Measurements from ENCODE around the gene ZYG11B.
"Not testable (repeated sequence)": the region's sequence is repeated elsewhere in the genome, so short reads cannot be mapped to it uniquely, and the experiment has no call there.

The ZYG11B gene

DNA sequence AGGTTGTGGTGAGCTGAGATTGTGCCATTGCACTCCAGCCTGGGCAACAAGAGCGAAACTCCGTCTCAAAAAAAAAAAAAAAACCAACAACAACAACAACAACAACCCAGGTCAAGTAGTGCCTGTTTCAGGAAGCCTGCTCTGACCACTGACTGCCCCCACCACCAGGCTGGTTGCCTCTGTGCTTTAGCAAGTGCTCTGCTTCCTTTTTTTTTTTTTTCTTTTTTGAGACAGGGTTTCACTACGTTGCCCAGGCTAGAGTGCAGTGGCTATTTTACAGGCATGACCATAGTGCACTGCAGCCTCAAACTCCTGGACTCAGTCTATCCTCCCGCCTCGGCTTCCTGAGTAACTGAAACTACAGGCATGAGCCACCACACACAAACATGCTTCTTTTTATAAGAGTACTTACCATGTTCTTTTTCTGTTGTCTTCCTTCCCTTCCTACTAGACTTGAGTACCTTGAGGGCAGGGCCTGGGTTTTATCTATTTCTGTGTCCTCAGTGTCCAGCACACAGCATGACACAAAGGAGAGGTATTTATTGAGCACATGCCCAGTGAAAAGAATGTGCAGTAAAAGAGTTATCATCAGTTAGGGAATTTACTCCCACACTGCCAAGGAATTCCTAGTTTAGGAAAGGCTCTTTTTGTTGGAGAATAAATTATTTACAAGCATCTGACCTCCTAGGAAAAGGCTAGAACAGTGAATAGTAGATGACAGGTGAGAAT lies 18.2 kb upstream of the ZYG11B start:
- no peak for DNase-seq (ENCODE audit: low read depth in 3 of 3)

DNA sequence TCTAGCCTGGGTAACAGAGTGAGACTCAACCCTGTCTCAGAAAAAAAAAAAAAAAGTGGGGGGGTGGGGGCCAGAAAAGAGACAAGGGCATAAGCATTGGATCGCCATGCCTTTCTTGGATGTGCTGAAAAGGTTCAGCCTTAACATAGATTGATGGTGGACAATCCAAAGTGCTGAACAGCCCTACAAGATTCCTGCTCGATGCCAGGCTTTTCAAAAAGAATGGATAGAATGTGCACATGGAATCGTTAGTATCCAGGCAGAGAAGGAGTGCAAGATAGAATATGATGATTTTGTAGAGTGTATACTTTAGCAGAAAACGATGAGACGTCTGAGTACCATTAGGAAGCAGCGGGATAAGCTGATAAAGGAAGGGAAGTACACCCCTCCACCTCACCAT lies 17.2 kb upstream of the ZYG11B start:
- no peak for DNase-seq (ENCODE audit: low read depth in 3 of 3)

DNA sequence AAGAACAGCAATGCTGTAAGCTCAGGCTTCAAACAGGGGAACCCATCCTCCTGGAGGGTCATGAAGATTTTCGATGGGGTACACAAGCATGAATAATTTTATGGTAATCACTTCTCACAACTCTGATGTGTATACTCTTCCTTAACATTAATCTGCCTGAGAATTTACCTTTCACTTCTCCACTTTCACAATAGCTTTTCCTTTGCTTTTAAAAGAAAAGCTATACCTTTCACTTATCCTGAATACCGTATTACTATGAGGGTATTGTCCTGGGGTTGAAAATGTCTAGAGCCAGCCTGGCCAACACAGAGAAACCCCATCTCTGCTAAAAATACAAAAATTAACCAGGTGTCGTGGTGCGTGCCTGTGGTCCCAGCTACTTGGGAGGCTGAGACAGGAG lies 12.7 kb upstream of the ZYG11B start:
- DNase-seq (ENCODE audit: low read depth in 3 of 3) = no peak

DNA sequence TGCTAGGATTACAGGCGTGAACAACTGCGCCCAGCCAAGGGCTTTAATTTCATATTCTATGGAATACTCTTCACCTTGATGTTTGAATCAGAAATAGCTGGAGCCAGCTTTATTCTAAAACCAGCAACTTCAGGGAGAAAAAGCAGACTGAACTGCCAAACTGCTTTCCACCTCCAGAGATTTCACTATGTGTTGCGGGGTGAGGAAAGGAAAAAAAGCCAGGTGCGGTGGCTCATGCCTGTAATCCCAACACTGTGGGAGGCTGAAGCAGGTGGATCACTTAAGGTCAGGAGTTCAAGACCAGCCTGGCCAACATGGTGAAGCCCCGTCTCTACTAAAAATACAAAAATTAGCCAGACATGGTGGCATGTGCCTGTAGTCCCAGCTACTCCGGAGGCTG lies 11.0 kb upstream of the ZYG11B start:
- not testable (repeated sequence) for DNase-seq (ENCODE audit: low read depth in 3 of 3)

DNA sequence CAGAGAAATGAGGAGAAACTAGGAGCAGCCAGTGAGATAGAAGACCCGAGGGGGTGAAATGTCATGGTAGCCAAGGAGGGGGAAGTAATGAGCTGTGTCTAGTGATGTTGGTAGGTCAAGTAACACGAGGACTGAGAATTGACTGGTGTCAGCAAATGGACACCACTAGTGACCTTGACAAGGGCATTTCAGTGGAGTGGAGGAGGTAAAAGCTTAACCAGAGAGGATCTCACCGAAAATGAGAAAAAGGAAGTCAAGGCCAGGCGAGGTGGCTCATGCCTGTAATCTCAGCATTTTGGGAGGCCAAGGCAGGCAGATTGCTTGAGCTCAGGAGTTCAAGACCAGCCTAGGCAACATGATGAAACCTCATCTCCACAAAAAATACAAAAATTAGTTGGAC lies 3.0 kb upstream of the ZYG11B start:
- no peak for DNase-seq (ENCODE audit: low read depth in 3 of 3)

DNA sequence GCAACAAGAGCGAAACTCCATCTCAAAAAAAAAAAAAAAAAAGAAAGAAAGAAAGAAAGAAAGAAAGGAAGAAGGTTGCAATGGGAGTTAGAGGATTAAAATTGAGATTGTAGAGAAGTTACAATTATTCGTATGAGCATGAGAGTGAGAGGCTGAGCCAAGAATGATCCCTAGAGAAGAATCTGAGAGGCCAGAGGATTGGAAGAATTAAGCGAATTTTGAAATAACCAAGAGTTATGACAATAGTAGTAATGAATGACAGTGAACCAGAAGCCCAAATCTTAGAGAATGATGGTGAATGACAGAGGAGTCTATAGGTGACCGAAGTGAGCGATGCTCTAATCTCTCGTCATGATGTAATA lies 369 bp upstream of the ZYG11B start:
- no peak for DNase-seq (ENCODE audit: low read depth in 3 of 3)

DNA sequence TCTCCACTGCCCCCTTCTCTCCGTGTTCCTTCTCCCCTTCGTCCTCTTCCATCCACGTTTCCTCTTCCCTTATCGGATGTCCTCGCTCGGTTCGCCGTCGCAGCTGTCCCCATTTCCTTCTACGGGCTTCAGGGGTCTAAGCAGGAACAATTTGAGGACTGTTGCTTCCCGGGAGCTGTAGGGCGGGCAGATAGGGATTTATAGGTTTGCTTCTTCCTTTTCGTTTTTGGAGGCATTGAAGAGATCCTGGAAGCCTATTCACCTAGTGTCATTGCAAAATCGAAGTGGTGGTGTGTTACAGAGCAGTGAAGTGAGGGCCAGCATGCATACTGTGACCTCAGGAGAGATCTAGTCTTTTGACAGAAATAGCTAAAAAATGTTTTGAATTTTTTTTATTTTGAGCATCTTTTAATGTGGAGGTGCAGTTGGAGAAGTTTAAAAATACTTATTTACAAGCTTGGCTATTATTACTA lies 897 bp downstream of the ZYG11B start:
- DNase-seq (ENCODE audit: low read depth in 3 of 3) = no peak

DNA sequence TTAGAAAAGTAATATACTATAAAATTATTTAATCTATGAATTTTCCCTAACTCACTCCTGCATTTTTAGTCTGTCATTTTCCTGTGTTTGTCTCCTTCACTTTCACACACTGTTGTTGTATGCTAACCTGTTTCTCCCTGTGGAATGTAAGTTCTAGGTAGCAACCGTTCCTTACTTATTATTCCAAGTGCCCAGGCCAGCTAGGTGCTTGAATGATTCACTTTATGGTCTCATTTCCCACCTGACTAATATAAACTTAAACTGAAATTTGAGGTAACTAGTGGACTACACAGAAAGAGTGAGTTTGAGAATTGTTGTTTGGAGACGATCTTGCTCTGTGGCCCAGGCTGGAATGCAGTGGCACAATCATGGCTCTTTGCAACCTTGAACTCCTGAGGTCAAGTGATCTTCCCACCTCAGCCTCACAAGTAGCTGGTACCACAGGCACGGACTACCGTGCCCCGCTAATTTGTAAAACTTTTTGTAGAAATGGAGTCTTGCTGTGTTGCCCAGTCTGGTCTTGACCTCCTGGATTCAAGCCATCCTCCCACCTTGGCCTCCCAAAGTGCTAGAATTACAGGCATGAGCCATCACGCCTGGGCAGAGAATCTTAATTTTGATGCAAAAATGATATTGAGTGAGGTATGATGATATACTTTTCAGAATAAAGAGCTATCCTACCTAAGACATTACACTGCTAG lies 1.9 kb downstream of the ZYG11B start:
- DNase-seq (ENCODE audit: low read depth in 3 of 3) = no peak

DNA sequence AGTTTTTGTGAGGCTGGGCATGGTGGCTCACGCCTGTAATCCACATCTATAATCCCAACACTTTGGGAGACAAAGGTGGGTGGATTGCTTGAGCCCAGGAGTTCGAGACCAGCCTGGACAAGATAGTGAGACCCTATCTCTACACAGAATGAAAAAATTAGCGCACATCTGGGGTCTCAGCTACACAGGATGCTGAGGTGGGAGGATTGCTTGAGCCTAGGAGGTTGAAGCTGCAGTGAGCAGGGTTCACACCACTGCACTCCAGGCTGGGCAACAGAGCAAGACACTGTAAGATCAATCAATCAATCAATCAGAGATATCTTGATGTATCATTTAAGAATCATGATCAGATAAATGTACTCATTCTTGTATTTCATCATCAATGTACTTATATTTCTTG lies 7.1 kb downstream of the ZYG11B start:
- no peak for DNase-seq (ENCODE audit: low read depth in 3 of 3)

DNA sequence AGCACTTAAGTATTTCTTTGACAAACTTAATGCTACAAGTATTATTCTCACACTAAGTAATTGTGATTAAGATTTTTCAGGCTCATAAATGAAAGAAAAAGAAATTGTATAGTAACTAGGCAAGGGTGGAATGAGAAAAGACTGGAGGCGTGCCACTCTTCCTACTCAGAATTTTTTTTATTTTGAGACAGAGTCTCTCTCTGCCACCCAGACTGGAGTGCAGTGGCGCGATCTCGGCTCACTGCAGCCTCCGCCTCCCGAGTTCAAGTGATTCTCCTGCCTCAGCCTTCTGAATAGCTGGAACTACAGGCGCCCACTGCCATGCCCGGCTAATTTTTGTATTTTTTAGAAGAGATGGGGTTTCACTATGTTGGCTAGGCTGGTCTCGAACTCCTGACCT lies 9.1 kb downstream of the ZYG11B start:
- not testable (repeated sequence) for DNase-seq (ENCODE audit: low read depth in 3 of 3)

DNA sequence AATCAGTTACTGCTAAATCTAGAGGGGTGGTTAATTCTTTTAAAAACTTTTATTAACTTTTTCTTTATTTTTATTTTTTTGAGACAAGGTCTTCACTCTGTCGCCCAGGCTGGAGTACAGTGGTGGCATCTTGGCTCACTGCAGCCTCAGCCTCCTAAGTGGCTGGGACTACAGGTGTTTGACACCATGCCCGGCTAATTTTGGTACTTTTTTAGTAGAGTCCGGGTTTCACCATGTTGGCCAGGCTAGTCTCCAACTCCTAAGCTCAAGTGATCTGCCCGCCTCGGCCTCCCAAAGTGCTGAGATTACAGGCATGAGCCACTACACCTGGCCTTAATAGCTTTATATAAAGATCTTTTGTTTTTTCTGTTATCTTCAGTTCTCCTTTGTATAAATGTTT lies 11.9 kb downstream of the ZYG11B start:
- DNase-seq (ENCODE audit: low read depth in 3 of 3) = no peak

DNA sequence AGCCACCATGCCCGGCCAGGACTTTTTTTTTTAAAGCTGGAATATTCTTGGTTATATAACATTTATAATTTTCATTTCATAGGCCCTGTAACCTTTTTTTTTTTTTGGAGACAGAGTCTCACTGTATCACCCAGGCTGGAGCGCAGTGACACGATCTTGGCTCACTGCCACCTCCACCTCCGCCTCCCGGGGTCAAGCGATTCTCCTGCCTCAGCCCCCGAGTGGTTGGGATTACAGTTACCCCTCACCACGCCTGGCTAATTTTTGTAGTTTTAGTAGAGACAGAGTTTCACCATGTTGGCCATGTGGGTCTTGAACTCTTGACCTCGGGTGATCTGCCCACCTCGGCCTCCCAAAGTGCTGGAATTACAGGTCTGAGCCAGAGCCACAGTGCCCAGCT lies 12.6 kb downstream of the ZYG11B start:
- DNase-seq (ENCODE audit: low read depth in 3 of 3) = no peak

DNA sequence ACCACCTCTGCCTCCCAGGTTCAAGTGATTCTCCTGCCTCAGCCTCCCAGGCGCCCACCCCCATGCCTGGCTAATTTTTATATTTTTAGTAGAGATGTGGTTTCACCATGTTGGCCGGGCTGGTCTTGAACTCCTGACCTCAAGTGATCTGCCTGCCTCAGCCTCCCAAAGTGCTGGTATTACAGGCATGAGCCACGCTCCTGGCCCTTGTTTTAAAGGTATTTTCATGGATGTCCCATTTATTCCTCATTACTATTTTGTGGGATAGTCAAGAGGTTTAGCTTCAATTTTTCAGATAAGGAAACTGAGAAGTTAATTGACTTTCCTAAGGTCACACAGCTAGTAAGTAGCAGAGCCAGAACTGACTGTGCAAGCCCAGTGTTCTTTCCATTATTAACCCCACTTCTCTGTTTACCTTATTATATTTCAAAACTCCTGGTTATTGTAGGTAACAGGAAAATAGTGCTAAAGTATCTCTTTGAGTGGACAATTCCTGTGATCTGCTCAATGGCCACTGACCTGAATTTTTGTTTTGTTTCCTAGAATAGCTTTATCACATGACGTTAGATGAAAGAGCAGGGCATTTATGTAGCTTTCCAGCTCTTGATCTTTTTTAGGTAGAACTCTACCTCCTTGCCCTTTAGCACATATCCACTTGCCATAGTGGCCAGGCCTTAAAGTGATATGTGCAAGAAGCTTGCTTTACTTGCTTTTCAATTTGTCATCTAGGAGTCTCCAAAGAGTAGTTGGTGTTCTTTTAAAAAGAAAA lies 13.6 kb downstream of the ZYG11B start:
- no peak for DNase-seq (ENCODE audit: low read depth in 3 of 3)

DNA sequence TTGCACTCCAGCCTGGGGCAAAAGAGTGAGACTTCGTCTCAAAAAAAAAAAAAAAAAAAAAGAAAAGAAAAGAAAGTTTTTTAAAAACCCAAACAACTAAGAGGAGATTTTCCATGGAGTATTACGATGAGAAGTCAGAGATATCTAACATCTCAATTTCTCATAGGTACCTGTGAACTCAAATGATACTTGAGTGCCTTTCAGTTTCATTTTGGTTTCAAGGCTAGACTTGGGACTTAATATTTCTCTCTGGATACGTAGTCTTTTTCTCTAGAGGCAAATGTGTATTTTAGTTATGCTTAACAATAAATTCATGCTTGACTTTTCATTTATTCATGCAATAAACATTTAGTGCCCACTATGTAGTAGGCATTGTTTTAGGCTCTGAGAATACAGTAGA lies 15.0 kb downstream of the ZYG11B start:
- no peak for DNase-seq (ENCODE audit: low read depth in 3 of 3)

DNA sequence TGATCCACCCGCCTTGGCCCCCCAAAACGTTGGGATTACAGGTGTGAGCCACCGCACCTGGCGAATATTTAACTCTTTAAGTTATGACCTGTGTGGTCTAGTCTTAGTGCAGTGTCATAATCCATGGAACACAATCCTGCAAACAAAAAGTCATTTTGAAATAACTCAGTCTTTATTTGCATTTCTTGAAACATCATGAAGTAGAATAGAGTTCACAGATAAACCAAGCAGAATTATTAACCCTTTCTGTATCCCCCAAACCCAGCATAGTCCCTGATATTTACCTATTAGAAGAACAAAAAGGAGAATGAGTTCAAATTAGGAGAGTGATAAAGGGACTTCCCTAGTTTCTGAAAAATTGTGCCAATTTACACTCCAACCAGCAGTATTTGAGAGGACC lies 19.9 kb downstream of the ZYG11B start:
- no peak for DNase-seq (ENCODE audit: low read depth in 3 of 3)

DNA sequence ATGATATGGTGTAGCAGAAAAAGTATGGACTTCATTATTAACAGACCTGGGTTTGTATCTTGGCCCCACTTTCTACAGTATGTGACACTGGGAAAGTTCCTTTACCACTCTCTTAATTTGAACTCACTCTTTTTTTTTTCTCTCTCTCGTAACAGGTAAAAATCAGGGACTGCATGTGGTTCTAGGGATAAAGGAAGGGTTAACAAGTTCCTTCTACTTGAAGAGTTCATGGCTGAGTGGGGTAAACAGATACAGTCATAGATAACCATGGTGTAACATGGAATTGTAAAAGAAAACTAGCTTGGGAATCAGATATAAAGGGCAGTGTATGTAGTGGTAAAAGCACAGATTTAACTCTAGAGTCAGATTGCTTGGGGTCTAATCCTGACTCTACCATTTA lies 21.2 kb downstream of the ZYG11B start:
- DNase-seq (ENCODE audit: low read depth in 3 of 3) = no peak

DNA sequence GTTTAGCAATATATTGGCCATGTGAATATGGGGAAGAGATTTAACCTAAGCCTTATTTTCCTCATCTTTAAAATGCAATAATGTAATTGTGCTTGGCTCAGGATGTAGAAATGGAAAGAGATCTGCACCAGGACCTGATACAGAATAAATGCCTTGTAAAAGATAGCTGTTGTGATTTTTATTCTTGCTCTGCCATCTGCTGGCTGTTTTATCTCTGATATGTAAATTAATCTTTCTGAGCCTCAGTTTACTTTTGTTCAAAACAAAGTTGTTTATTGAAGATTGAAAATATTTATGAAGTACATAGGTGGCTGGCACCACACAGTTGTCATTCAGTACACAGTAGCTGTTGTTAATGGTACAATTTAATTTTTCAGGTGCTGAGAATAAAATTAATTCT lies 21.9 kb downstream of the ZYG11B start:
- DNase-seq (ENCODE audit: low read depth in 3 of 3) = no peak

DNA sequence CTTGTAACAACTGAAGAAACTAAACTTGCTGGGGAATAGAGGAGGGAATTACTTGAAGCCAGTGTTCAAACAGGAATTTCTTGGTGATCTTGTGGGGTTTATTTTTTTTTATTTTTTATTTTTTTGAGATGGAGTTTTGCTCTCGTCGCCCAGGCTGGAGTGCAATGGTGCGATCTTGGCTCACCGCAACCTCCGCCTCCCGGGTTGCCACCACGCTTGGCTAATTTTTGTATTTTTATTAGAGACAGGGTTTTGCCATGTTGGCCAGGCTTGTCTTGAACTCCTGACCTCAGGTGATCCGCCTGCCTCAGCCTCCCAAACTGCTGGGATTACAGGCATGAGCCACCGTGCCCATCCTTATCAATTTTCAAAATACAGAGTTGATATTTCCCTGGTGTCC lies 23.2 kb downstream of the ZYG11B start:
- not testable (repeated sequence) for DNase-seq (ENCODE audit: low read depth in 3 of 3)

DNA sequence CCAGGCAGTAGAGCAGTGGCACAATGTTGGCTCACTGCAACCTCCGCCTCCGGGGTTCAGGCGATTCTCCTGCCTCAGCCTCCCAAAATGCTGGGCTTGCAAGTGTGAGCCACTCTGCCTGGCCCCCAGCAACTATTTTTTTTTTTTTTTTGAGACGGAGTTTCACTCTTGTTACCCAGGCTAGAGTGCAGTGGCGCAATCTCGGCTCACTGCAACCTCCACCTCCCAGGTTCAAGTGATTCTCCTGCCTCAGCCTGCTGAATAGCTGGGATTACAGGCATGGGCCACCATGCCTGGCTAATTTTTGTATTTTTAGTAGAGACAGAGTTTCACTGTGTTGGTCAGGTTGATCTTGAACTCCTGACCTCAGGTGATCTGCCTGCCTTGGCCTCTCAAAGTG lies 23.9 kb downstream of the ZYG11B start:
- not testable (repeated sequence) for DNase-seq (ENCODE audit: low read depth in 3 of 3)

DNA sequence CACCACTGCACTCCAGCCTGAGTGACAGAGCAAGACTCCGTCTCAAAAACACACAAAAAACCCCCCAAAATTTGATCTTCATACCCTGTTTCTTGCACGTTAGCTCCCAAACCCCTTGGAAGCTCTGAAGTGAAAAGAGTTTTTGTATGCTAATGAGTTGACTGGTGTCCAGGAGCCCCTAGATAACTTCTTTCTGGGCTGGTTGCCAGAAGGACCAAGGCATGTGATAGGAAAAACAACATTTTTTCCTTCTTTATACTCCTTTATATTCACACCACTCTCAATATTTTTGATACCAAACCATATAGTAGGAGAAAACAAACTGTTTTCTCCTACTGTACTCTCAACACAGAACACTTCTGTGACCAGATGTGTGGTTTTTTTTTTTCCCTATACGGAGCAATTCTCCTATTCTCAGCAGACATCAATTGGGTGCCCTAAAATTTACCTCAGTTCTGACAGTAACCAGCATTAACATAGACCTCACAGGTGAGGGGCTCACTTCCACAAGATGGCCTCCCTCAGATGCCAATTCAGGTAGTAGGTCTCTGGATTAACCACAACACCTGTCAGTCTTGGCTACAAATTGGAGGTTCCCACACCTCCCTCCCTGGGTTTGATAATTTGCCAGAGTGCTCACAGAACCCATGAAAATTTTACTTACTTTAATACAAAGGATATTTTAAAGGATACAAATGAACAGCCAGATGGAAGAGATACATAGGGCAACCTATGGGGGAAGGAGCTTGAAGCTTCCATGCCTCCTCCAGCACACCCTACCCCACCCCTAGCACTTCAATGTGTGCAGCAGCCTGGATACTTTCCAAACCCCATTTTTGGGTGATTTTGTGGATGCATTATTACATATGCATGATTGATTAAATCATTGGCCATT lies 25.6 kb downstream of the ZYG11B start:
- DNase-seq (ENCODE audit: low read depth in 3 of 3) = no peak

DNA sequence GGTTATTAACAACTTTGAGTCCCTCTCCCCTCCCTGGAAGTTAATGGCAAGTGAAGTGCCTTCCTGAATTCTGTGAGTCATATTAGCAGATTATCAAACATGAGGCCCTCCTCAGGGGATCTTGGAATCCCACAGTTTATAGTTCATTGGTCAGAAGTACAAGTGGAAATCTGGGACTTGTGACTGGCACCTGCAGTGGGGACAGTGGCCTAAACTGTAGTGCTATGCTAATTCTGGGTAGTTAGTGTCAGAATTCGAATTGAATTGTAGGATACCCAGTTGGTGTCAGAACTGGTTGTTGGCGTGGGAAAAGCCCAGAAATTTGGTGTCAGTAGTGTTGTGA lies 26.2 kb downstream of the ZYG11B start:
- DNase-seq (ENCODE audit: low read depth in 3 of 3) = no peak

DNA sequence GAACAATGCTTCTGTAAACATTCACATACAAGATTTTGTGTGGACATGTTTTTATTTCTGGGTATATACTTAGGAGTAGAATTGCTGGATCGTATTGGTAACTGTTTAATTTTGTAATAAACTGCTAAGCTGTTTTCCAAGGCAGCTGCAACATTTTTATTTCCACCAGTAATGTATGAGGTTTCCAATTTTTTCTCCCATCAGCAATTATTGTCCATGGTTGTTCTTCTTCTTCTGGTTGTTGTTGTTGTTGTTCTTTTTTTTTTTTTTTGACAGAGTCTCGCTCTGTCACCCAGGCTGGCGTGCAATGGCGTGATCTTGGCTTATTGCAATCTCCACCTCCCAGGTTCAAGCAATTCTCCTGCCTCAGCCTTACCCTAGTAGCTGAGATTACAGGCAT lies 26.9 kb downstream of the ZYG11B start:
- DNase-seq (ENCODE audit: low read depth in 3 of 3) = no peak
